OCI-LY3 (cell line): ENCODE data around the gene SHC4.

ENCODE experiments used
- H2AFZ ChIP-seq: fragments of 200-600, 300-600 bp; shearing (Covaris generic); 2 replicates; pipeline ENCODE4 v1.6.0; 2014; ENCODE audit warnings: antibody characterized with exemption, low read depth, low read length
- H3K27ac ChIP-seq: fragments of 200-600, 300-600 bp; sonication (generic); 2 replicates; pipeline ENCODE4 v1.5.1; 2014; ENCODE audit warnings: mild to moderate bottlenecking, low read length, moderate library complexity, mixed read lengths
- H3K27me3 ChIP-seq: fragments of 200-600, 300-600 bp; sonication (generic); 2 replicates; pipeline ENCODE4 v1.6.1; 2014; ENCODE audit warnings: low read depth, low read length, mixed read lengths
- H3K36me3 ChIP-seq: fragments of 200-600, 300-600 bp; sonication (generic); replicated peaks from 2 replicates; pipeline ENCODE3; 2014; ENCODE audit warnings: low read depth, low read length, mixed read lengths
- H3K4me1 ChIP-seq: fragments of 300-600, 200-600 bp; sonication (generic); 2 replicates; pipeline ENCODE4 v1.6.1; 2014; ENCODE audit warnings: low read length, mixed read lengths
- H3K4me2 ChIP-seq: fragments of 200-600, 300-600 bp; sonication (generic); 2 replicates; pipeline ENCODE4 v1.6.1; 2014; ENCODE audit warnings: low read length, mixed read lengths
- H3K4me3 ChIP-seq: fragments of 300-600, 200-600 bp; sonication (generic); 2 replicates; pipeline ENCODE4 v1.5.1; 2014; ENCODE audit warnings: antibody characterized with exemption, mild to moderate bottlenecking, low read length, moderate library complexity
- H3K79me2 ChIP-seq: fragments of 300-600, 200-600 bp; shearing (Covaris generic); 2 replicates; pipeline ENCODE4 v1.6.1; 2014; ENCODE audit warnings: mild to moderate bottlenecking, low read length, mixed read lengths
- H3K9ac ChIP-seq: fragments of 300-600, 200-600 bp; shearing (Covaris generic); 2 replicates; pipeline ENCODE4 v1.6.0; 2014; ENCODE audit warnings: mild to moderate bottlenecking, low read length, moderate library complexity
- H3K9me3 ChIP-seq: fragments of 200-600, 300-600 bp; shearing (Covaris generic); 2 replicates; pipeline ENCODE4 v1.6.1; 2014; ENCODE audit warnings: low read length, mixed read lengths; ENCODE audit not compliant: insufficient read depth
- H4K20me1 ChIP-seq: fragments of 200-600, 300-600 bp; sonication (generic); 2 replicates; pipeline ENCODE4 v1.6.1; 2016; ENCODE audit warnings: low read length, mixed read lengths; ENCODE audit not compliant: insufficient read depth
- CTCF ChIP-seq: fragments of 200-600, 300-600 bp; sonication (generic); IDR thresholded peaks from 2 replicates; pipeline ENCODE4 v1.5.1; 2014; ENCODE audit warnings: antibody characterized with exemption, low read length, low read depth
- EZH2phosphoT487 ChIP-seq: fragments of 200-600 bp; shearing (Covaris generic); IDR thresholded peaks from 2 replicates; pipeline ENCODE4 v1.6.1; 2018; ENCODE audit warnings: antibody characterized with exemption, mixed run types, low read depth

The SHC4 gene

GRCh38 chr15:48986240-48986639 is 22.5 kb upstream of the SHC4 start:
- H3K9ac ChIP-seq = no peak overlapping the region
- H3K4me3 ChIP-seq = no peak overlapping the region
- no peaks in the 10 kb centered on the region for H3K27me3 ChIP-seq
- no peaks in the 10 kb centered on the region for H3K79me2 ChIP-seq
- no peak overlapping the region for H3K27ac ChIP-seq
- TF ChIP-seq EZH2phosphoT487 = no peak
- TF ChIP-seq CTCF = no peak
- H3K4me1 ChIP-seq = no peaks in the 10 kb centered on the region
- peaks cover 10% of the 10 kb centered on the region for H3K36me3 ChIP-seq
- no peak overlapping the region for H3K4me2 ChIP-seq
- no peaks in the 10 kb centered on the region for H4K20me1 ChIP-seq
- no peaks in the 10 kb centered on the region for H3K9me3 ChIP-seq
- H2AFZ ChIP-seq = no peak overlapping the region

GRCh38 chr15:48985516-48985915 is 21.8 kb upstream of the SHC4 start:
- Histone ChIP-seq H3K4me2 (no peak overlapping the region), H3K27ac (no peak overlapping the region), H3K9ac (no peak overlapping the region), H3K4me1 (no peaks in the 10 kb centered on the region), H3K27me3 (no peaks in the 10 kb centered on the region), H3K4me3 (no peak overlapping the region), H3K9me3 (no peaks in the 10 kb centered on the region), H3K36me3 (peaks cover 6% of the 10 kb centered on the region), H2AFZ (no peak overlapping the region), H3K79me2 (no peaks in the 10 kb centered on the region), H4K20me1 (no peaks in the 10 kb centered on the region)
- TF ChIP-seq EZH2phosphoT487 = no peak
- TF ChIP-seq CTCF = no peak

- Histone ChIP-seq H3K4me1 (no peaks in the 10 kb centered on the region), H3K79me2 (no peaks in the 10 kb centered on the region), H4K20me1 (no peaks in the 10 kb centered on the region), H3K9me3 (no peaks in the 10 kb centered on the region), H2AFZ (no peak overlapping the region), H3K4me2 (no peak overlapping the region), H3K27ac (no peak overlapping the region), H3K9ac (no peak overlapping the region), H3K36me3 (peaks cover 6% of the 10 kb centered on the region), H3K4me3 (no peak overlapping the region), H3K27me3 (no peaks in the 10 kb centered on the region)
- no peak for TF ChIP-seq EZH2phosphoT487
- no peak for TF ChIP-seq CTCF
These were observed 21.2 kb upstream of the SHC4 start for GRCh38 chr15:48984811-48985352.

- H3K4me3 ChIP-seq = no peak overlapping the region
- H2AFZ ChIP-seq = no peak overlapping the region
- H3K4me1 ChIP-seq = no peaks in the 10 kb centered on the region
- no peak overlapping the region for H3K27ac ChIP-seq
- no peaks in the 10 kb centered on the region for H3K27me3 ChIP-seq
- H3K79me2 ChIP-seq = no peaks in the 10 kb centered on the region
- no peak for TF ChIP-seq CTCF
- TF ChIP-seq EZH2phosphoT487 = no peak
- H3K36me3 ChIP-seq = peaks cover 6% of the 10 kb centered on the region
- H3K9me3 ChIP-seq = no peaks in the 10 kb centered on the region
- no peaks in the 10 kb centered on the region for H4K20me1 ChIP-seq
- H3K4me2 ChIP-seq = no peak overlapping the region
- no peak overlapping the region for H3K9ac ChIP-seq
These were observed 20.4 kb upstream of the SHC4 start for GRCh38 chr15:48984021-48984710.
